ENCODE measurements around the gene TNFSF15.

The TNFSF15 gene

DNA sequence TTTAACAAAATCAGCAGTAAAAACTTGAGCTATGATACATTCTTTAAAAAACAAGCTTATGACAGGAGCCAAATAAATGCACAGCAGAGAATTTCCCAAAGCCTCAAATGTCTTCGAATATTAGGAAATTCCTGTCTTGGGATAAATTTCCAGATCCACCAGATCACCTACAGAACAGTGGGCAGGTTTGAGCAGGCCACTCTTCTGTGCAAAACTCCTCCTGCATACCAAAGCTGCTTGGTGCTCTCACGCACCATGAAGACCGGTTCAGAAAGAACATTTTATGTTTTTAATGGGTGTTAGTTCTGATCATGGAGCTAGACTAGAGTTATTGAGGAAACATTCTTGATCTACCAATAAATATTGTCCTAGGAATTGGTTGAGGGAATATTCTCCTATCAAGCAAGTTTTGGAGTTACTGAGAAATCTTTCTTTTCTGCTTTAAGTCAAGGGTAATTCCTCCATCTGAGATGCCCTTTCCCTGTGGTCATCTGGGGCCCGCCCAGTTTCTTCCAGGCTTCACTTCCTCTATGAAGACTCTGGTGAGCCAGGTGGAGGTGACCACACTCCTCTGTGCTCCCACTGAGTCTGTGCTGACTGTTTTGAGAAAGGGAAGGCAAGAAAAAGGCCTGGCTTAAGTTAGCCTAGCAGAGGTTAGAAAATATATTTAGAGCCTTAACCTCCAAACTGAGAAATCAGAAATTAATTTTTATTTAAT is 17.9 kb downstream of the TNFSF15 start:
- no peak for DNase-seq (ENCODE audit: low read depth)

DNA sequence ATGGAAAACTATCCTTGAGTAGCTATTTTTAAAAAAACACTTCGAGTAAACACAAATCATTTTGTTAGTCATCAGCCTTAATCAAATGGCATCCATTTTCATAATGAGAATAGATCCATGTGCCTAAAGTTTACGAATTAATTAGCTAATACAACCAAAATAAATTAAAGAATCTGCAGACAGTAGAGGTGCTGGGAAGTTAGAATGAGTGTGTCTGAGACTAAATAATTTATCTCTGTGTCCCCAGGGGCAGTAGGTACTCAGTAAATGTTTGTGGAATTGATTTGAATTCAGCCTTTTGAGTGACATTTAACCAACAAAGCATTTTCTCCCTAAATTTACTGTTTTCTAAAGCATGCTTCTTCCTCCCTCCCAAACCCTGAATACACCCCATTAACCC is 18.6 kb downstream of the TNFSF15 start:
- DNase-seq (ENCODE audit: low read depth) = no peak

DNA sequence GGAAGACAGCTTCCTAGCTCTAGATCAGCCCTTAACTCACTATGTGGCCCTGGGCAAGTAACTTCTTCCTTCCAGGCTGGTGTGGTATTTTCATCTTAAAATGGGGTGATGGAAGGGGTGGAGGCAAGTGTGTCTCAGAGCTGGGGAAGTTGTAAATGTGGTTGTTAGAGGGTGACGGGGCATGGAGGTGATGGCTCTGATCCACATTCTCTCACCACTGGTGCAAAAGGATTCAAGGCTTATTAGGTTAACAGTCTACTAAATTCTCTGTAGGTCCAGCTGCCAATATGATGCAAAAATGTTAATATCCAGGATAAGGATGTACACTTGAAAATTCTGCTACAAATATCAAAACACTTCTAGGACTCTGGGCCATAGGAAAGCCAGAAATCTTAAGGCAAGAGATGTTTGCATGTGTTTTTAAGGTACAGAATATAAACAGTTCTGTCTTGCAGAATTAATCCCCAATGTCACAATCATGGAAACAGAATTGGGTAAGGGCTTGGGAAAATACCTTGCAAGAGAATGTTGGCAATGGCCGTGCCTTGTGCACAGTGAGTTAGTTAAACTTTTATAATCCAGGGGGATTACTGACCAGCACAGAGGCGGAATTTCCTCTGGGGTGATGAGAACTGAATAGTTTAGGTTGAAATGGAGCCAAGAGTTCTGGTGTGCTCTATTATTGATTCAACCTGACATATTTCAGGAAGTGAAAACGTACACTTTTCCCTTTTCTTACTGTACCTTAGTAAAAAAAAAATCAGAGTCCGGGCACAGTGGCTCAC is 19.8 kb downstream of the TNFSF15 start:
- DNase-seq (ENCODE audit: low read depth) = no peak

DNA sequence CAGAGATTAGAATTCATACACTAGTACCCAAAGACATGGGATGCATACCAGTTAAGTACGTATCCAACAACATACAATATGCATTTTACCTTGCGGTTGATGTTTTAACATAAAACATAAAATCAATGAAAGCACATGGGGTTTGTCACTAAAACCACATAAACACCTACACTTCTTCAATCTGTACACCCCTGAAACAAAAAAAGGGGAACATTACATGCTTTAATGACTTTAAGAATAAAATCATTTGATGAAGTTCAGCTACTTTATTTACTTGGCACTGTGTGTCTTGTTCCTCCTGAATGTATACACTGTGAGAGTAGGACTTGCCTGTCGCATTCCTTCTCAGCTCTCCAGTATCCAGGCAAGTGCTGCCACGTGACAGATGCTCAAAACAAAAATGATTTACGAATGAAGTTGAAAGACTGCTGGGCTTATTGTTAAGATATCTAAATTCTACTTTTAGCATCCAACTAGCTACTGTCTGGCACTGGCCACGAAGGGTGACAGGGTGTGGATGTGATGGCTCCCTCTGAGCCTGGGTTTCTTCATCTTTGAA is 21.0 kb downstream of the TNFSF15 start:
- DNase-seq (ENCODE audit: low read depth) = no peak

DNA sequence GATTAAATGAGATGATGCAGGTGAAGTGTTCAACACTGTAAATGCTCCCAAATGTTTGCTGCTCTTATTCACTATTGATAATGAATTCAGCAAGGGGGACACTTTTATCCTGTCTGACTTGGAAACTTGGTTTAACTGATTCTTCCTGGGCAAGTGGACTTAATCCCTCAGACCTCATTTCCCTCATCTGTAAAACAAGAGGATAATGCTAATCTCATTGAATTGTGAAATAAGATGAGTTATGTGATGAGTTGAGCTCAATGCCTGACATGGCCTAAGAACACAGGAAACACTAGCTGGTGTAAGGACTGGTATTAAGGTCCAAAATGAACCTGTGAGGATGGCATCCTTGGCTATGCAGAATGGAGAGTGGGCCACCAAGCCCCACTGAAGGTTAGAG is 23.3 kb downstream of the TNFSF15 start:
- DNase-seq (ENCODE audit: low read depth) = no peak

DNA sequence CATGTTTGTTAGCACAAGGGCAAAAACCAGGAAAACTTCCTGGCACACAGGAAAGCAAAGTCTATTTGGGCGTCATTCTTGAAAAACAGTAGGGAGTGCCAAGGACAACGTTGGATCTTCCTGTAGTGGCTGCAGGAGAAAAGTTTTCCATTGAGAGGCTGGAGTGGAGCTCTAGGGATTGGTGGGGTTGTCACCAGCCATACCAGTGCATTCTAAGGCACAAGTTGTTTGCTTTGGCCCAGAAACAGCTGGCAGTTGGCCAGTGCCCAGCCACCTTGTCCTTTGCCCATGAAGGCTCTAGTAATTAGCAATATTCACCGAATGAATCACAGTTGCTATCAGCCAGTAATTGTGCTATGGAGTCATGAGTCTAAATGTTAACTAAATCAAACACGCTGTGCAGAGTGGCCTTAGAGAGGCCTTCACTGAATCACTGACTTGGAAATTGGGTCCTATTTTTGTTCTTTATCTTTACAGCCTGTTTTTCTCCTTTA is 26.4 kb downstream of the TNFSF15 start:
- no peak for DNase-seq (ENCODE audit: low read depth)

DNA sequence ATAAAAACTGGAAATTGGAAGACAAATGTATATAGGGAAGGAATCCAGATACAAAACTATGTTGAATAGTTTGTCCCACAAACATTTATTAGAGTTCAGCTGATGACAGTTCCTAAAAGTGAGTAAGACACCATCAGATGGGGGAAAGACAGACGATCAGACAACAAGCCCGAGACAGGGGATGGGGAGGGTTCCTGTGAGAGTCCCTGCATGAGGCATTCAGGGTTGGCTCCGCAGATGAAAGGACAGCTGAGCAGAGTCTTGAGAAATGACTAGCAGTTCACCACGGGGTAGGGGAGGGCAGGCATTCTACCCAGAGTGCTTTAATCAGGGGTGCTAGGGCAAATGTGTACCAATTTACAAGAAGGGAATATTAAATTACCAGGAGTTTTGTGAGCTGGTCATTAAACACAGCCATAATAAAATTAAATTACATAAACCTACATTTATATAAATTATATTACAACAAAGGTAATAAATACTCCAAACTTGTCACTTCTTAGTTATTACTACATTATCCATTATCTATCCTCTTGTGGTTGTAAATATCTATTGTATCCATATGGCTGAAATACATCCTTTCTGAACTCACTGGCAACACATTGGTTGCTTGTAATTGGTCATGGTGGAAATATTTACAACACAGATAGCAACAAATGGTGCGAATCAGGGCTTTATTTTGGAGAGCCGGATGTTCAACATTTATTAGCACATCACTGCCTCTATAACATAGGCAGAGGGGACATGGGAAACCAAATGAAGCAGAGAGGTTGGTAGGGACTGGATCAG is 27.8 kb downstream of the TNFSF15 start:
- DNase-seq (ENCODE audit: low read depth) = peak; percentile 13

DNA sequence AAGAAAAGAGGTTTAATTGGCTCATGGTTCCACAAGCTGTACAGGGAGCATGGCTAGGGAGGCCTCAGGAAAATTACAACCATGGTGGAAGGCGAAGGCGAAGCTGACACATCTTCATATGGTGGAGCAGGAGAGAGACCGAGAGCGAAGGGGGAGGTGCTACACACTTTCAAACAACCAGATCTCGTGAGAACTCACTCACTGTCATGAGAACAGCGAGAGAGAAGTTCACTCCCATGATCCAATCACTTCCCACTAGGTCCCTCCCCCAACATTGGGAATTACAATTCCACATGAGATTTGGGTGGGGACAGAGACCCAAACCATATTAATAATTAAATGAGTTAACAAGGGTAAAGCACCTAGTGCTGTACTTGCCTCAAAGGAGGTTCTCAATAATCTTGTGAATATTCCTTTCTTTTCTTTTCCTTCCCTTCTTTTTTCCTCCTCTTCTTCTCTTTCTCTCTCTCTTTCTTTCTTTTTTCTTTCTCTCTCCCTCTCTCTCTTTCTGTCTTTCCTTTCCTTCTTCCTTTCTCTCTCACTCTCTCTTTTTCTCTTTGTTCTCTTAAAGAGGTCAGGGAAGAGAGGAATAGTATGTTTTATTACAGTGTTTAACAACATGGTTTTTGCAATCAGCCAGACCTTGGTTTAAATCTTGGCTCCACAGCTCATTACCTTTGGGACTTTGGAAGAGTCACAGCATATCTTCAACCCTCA is 29.0 kb downstream of the TNFSF15 start:
- DNase-seq (ENCODE audit: low read depth) = no peak

DNA sequence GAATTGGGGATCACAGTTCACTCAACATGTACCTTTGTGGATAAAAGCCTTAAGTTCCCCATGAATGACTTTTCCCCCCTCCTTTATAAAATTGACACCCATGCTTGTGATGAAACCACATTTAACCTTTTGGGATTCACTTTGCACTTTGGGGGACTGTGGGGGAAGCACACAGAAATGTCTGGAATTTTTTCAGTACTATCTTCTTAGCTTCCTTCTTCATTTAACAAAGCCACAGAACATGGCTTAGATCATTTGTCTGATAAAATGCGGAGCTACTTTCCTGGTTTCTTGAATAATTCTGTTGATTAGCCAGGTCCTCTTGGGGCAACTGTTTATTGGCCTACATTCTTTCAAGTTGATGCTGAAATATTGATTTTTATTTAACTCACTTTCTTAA is 29.9 kb downstream of the TNFSF15 start:
- DNase-seq (ENCODE audit: low read depth) = no peak

DNA sequence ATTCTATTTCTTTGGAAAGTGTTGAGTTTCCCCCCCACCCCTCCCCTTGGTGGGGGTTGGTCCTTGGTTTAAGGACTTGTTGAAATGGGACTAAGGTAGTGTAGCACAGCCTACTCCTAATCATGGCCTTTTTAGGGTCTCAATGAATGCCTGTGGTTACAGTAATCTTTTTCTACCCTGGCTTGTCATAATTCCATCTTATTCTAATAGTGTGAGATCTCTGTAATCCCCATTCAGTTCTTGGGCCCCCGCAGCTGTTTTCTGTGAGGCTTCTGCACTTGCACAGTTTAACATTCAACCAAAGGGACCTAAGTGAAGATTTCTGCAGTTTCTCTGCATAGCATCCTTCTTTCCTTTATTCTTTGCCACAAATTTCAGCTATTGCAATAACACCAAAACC is 30.7 kb downstream of the TNFSF15 start:
- no peak for DNase-seq (ENCODE audit: low read depth)

DNA sequence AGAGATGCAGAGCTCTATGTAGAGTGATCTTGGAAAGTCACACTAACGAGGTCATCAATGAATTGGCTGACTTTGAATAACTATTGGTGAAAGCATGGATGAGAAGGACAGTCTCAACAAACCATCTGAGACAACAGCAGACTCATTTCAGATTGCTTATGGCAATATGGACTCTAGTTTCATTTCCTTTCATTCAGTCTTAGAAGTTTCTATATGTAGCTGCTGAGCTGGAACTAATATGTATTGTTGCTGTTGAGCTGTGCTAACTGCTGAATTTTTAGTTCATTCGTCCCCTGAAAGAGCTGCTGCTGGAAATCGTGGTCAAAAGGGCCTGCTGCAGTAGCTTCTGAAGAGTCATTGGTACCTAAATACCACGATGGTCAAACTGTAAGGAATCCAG is 31.3 kb downstream of the TNFSF15 start:
- no peak for DNase-seq (ENCODE audit: low read depth)

DNA sequence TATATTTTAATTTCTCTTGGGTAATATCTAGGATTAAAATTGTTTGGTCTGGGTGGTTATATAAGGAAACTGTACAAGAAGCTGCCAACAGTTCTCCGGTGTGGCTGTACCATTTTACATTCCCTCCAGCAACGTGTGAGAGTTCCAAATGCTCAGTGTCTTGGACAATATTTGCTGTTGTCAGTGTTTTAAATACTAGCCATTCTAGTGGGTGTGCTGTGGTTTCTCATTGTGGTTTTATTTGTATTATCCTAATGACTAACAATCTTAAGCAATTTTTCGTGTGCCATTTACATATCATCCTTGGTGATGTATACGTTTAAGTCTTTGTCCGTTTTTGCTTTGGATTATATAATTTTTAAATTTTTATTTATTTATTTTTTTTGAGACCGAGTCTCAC is 34.0 kb downstream of the TNFSF15 start:
- no peak for DNase-seq (ENCODE audit: low read depth)

DNA sequence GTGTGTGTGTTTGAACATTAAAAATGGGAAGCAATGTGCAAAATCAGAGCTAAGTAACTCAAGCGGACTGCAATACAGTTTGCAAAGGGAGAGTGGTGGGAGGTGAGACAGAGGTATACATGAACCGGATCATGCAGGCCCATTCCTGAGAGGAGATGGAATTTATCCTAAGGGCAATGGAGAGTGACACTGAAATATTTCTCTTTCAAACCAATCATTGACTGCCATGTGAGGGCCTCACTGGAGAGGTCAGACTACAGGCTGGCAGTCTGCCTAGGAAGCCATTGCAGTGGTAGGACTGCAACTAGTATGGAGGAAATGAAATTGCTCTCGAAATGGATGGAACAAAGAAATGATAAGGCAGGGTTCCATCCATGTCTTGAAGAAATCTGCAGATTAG is 34.8 kb downstream of the TNFSF15 start:
- no peak for DNase-seq (ENCODE audit: low read depth)

DNA sequence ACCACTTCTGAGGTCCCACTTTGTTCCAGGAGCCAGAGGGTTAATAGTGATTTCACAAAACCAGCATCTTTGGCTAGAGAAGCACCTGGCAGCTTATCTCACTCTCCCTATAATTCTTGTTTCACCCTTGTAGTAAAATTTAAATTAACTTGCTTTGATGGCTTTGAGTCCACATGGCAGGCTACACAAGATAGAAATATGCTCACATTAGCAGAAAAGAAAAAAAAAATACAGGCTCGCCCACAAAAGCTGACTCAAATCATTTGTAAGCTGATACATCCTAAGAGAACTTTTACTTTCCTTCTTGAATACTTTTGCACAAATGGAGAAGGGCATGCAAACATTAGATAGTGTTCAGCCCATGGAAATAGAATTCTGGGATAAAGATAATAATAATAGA is 36.2 kb downstream of the TNFSF15 start:
- DNase-seq (ENCODE audit: low read depth) = no peak

DNA sequence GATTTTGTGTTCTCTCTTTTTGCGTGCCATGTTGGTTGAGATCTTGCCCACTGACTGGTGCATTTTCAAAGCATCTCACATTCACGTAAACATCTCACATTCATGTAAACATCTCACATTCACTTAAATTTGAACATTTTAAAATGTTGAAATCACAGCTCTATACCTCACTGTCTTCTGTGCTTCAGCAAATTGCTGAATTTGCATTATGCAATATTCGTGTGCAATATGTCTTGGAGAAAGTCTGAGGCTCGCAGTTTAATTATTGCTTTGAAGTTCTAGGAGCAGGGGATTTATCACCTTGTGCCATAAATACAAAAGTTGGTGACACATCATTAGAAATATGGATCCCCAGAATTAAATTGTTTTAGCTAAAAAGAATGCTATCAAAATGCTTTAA is 42.6 kb downstream of the TNFSF15 start:
- no peak for DNase-seq (ENCODE audit: low read depth)

DNA sequence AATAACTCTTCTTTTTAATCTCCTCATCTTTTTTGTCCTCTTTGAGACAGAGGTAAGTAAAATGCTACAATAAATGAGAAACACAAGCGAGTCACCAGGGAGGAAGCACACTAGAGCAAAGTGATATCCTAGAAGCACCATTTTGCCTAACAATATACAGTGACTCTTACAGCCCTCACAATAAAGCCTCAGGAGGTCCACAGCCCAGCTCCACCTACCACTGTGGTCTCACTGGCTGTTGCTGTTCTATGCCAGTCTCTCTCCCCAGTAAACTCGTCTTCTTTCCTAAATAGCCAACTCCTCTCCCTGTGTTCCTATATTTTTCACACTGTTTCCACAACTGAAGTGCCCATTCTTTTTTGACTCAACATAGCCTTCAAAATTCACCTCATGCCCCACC is 44.3 kb downstream of the TNFSF15 start:
- DNase-seq (ENCODE audit: low read depth) = no peak

DNA sequence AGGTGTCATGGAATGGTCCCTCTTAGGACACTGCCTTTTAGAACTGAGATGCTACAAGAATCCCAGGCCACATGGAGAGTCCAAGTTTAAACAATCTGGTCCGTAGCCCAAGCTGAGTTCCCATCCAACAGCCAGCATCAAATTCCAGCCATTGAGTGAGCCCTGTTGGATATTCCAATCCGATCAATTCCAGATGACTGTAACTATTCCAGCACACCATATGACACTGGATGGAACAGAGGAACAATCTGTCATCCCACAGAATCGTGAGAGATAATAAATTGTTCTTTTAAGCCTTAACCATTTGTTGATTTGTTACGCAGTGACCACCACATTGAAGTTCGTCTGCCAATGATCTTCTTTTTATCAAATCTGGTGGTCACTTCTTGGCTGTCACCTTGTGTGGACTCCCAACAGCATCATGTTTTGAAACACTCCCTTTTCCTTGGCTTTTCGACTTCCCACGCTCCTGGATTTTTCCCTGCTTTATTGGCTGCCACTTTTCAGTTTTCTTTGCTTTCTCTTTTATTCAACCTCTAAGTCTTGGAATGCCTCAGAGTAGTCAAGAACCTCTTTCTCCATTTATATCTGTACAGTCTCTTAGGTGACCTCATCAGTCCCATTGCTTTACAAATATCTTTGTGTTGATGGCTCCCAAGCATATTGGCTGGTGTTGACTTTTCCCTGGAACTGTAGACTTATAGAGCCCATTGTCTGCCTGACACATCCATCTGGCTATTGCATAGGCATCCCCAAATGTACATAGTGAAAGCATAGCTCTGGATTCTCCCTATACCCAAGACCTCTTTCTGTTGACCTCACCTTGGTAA is 46.1 kb downstream of the TNFSF15 start:
- DNase-seq (ENCODE audit: low read depth) = no peak

DNA sequence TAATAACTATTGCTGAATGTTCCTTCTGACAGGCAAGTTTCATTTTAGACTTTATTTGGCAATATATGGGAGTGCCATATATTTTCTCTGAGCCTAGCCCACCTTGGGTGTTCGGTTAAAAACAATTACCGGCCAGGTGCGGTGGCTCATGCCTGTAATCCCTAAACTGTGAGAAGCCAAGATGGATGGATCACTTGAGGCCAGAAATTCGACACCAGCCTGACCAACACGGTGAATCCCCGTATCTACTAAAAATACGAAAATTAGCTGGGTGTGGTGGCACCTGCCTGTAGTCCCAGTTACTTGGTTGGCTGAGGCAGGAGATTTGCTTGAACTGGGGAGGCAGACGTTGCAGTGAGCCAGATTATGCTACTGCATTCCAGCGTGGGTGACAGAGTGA is 47.9 kb downstream of the TNFSF15 start:
- DNase-seq (ENCODE audit: low read depth) = no peak

DNA sequence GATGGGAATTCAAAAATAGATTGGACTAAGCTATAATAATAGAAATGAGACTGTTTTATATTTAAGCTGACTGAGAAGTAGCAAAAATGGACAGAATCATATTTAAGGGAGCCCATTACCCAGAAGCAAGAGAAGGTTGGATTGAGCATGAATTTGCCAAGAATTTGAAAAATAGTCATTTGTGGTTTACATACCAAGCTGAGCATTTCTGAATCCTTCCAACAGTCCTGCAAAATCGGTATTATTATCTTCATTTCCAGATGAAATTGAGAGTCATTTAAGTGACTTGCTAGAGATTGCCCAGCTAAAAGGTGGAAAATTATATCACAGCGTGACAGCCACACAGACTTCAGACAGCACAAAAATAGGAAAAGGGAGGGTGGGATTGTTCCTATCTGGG is 48.4 kb downstream of the TNFSF15 start:
- no peak for DNase-seq (ENCODE audit: low read depth)

DNA sequence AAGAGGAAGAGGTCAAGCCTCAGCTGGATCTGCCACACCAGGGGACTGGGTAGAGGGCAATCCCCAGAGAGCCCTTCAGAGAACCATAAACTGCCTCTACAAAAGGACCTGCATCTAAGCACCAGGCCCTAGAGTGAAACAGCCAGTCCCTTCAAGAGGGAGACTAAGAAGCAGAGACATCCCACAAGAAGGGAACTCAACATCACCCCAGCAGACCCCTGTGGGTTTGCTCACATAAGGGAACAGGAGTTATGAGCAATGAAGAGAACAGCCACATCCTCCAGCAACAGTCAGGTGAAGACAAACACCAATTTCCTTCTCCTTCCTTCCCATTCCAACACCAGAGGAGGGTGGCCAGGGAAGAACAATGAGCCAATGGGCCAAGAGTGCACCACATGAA is 48.9 kb downstream of the TNFSF15 start:
- no peak for DNase-seq (ENCODE audit: low read depth)

DNA sequence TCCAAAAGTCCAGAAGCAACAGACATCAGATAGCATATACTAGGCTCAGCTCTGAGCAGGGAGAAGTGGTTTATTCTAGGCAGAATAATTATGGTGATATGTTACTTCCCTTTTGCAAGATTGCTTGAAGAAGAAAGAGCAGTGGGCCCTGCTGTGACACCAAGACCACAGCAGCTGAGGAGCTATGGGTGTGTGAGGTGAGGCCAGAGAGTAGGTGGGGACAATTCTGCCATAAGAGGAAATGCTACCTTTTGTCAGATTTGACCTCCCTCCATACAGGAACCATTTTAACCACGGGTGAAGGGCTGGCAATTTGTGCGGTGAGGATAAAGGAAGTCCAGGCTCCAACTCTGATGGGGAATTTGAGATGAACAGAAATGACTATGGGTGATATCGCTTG is 51.3 kb downstream of the TNFSF15 start:
- DNase-seq (ENCODE audit: low read depth) = no peak

Measured in activated T-cell treated with anti-CD3 and anti-CD28 coated beads for 24 hours (primary cell).